WTC11 (cell line): Measurements from ENCODE around the gene RARB. TPM values are rescaled to one million over a fixed set of nuclear protein-coding genes. Genes with fewer than 3 reads are reported as not detected.

Experiments
- ATAC-seq: fragments of 200-7000 bp; cut with Tn5 transposase; 2 replicates; pipeline ENCODE4 v1.10.0; 2021; ENCODE audit warnings: mild to moderate bottlenecking, moderate library complexity
- CTCF ChIA-PET: fragments of 300-600 bp; sonication (Branson Sonifier 250); formaldehyde crosslinking; loops from one replicate; lab custom pipeline; 2021; ENCODE audit warnings: antibody characterized with exemption; lab: Charles Lee
- POLR2A ChIA-PET: fragments of 350-600 bp; sonication (Branson Sonifier 250); formaldehyde crosslinking; loops from one replicate; lab custom pipeline; 2021; ENCODE audit warnings: antibody characterized with exemption; lab: Charles Lee
- DNase-seq: peaks from one replicate; pipeline ENCODE4 v3.0.0; 2021; ENCODE audit warnings: low spot score
- H3K27ac Mint-ChIP-seq: 2 replicates; pipeline ENCODE4 v1.8.0; 2021; ENCODE audit warnings: mixed read lengths
- H3K27me3 Mint-ChIP-seq: 2 replicates; pipeline ENCODE4 v1.8.0; 2021; ENCODE audit warnings: low read depth, mild to moderate bottlenecking, moderate library complexity, mixed read lengths
- H3K36me3 Mint-ChIP-seq: 2 replicates; pipeline ENCODE4 v1.8.0; 2021; ENCODE audit warnings: mixed read lengths
- H3K4me1 Mint-ChIP-seq: 2 replicates; pipeline ENCODE4 v1.8.0; 2022; ENCODE audit warnings: mixed read lengths
- H3K4me3 Mint-ChIP-seq: 2 replicates; pipeline ENCODE4 v1.8.0; 2021; ENCODE audit warnings: mild to moderate bottlenecking, moderate library complexity, mixed read lengths
- H3K9me3 Mint-ChIP-seq: 2 replicates; pipeline ENCODE4 v1.8.0; 2021; ENCODE audit warnings: mixed read lengths
- ERG ChIP-seq: fragments of 250-450 bp; sonication (Bioruptor Pico); IDR thresholded peaks from 2 replicates; pipeline ENCODE4 v1.8.0; 2021; ENCODE audit warnings: mild to moderate bottlenecking
- FOXJ3 ChIP-seq: sonication (generic); formaldehyde crosslinking; IDR thresholded peaks from 2 replicates; pipeline ENCODE4 v1.9.0; 2021; ENCODE audit warnings: missing genetic modification reagents, mild to moderate bottlenecking, borderline replicate concordance
- FOXK1 ChIP-seq: sonication (generic); formaldehyde crosslinking; IDR thresholded peaks from 2 replicates; pipeline ENCODE4 v1.8.0; 2022; ENCODE audit warnings: mild to moderate bottlenecking, moderate library complexity, missing genetic modification reagents
- GABPB1 ChIP-seq: sonication (generic); formaldehyde crosslinking; IDR thresholded peaks from 2 replicates; pipeline ENCODE4 v1.8.1; 2023; ENCODE audit warnings: mild to moderate bottlenecking, missing genetic modification reagents
- IRF2 ChIP-seq: sonication (generic); formaldehyde crosslinking; IDR thresholded peaks from 2 replicates; pipeline ENCODE4 v1.8.0; 2022; ENCODE audit warnings: low read depth, missing genetic modification reagents, borderline replicate concordance
- NR3C1 ChIP-seq: sonication (generic); formaldehyde crosslinking; conservative IDR thresholded peaks from 2 replicates; pipeline ENCODE4 v1.8.1; 2023; ENCODE audit warnings: low read depth, mild to moderate bottlenecking, missing genetic modification reagents
- PRRX2 ChIP-seq: fragments of 250-450 bp; sonication (Bioruptor Pico); IDR thresholded peaks from 2 replicates; pipeline ENCODE4 v1.8.0; 2021; ENCODE audit warnings: mild to moderate bottlenecking
- SMAD3 ChIP-seq: sonication (generic); formaldehyde crosslinking; IDR thresholded peaks from 2 replicates; pipeline ENCODE4 v1.8.0; 2022; ENCODE audit warnings: missing genetic modification reagents, mild to moderate bottlenecking, borderline replicate concordance
- SOX15 ChIP-seq: fragments of 250-450 bp; sonication (Bioruptor Pico); IDR thresholded peaks from 2 replicates; pipeline ENCODE4 v1.9.0; 2021; ENCODE audit warnings: mild to moderate bottlenecking
- TEAD1 ChIP-seq: sonication (generic); formaldehyde crosslinking; IDR thresholded peaks from 2 replicates; pipeline ENCODE4 v1.8.0; 2022; ENCODE audit warnings: mild to moderate bottlenecking, missing genetic modification reagents
- ZBTB21 ChIP-seq: sonication (generic); formaldehyde crosslinking; IDR thresholded peaks from 2 replicates; pipeline ENCODE4 v1.8.1; 2023; ENCODE audit warnings: mild to moderate bottlenecking, missing genetic modification reagents, borderline replicate concordance
- ZNF423 ChIP-seq: fragments of 250-450 bp; sonication (Bioruptor Pico); IDR thresholded peaks from 2 replicates; pipeline ENCODE4 v2.1.2; 2022; ENCODE audit warnings: mild to moderate bottlenecking, moderate library complexity
- ZNF425 ChIP-seq: fragments of 250-450 bp; sonication (Bioruptor Pico); conservative IDR thresholded peaks from 2 replicates; pipeline ENCODE4 v1.9.0; 2021; ENCODE audit warnings: mild to moderate bottlenecking
- ZNF532 ChIP-seq: fragments of 250-450 bp; sonication (Bioruptor Pico); IDR thresholded peaks from 2 replicates; pipeline ENCODE4 v1.9.0; 2021; ENCODE audit warnings: mild to moderate bottlenecking, borderline replicate concordance
- total RNA-seq: library from RNA; stranded (reverse); gene quantifications from 3 replicates; pipeline ENCODE4 v1.2.3, GENCODE V29; 2021
- TF ChIP-seq, protein P1 (sequence below): fragments of 250-450 bp; sonication (Bioruptor Pico); IDR thresholded peaks from 2 replicates; pipeline ENCODE4 v2.1.2; 2022; ENCODE audit warnings: mild to moderate bottlenecking, moderate library complexity
- TF ChIP-seq, protein P2 (sequence below): sonication (generic); formaldehyde crosslinking; IDR thresholded peaks from 2 replicates; pipeline ENCODE4 v1.8.0; 2022; ENCODE audit warnings: missing genetic modification reagents
- TF ChIP-seq, protein P3 (sequence below): sonication (generic); formaldehyde crosslinking; IDR thresholded peaks from 2 replicates; pipeline ENCODE4 v1.8.1; 2022; ENCODE audit warnings: low read depth, missing genetic modification reagents, borderline replicate concordance
- TF ChIP-seq, protein P4 (sequence below): fragments of 250-450 bp; sonication (Bioruptor Pico); IDR thresholded peaks from 2 replicates; pipeline ENCODE4 v1.9.0; 2021; ENCODE audit warnings: mild to moderate bottlenecking

Gene RARB
- total RNA-seq, 1 experiment from 2014 or later = not detected

- TF ChIP-seq, protein P1, sequence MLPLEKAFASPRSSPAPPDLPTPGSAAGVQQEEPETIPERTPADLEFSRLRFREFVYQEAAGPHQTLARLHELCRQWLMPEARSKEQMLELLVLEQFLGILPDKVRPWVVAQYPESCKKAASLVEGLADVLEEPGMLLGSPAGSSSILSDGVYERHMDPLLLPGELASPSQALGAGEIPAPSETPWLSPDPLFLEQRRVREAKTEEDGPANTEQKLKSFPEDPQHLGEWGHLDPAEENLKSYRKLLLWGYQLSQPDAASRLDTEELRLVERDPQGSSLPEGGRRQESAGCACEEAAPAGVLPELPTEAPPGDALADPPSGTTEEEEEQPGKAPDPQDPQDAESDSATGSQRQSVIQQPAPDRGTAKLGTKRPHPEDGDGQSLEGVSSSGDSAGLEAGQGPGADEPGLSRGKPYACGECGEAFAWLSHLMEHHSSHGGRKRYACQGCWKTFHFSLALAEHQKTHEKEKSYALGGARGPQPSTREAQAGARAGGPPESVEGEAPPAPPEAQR = no peak
- TF ChIP-seq IRF2 (CRISPR knock-in tag) = no peak
- TF ChIP-seq, protein P2, sequence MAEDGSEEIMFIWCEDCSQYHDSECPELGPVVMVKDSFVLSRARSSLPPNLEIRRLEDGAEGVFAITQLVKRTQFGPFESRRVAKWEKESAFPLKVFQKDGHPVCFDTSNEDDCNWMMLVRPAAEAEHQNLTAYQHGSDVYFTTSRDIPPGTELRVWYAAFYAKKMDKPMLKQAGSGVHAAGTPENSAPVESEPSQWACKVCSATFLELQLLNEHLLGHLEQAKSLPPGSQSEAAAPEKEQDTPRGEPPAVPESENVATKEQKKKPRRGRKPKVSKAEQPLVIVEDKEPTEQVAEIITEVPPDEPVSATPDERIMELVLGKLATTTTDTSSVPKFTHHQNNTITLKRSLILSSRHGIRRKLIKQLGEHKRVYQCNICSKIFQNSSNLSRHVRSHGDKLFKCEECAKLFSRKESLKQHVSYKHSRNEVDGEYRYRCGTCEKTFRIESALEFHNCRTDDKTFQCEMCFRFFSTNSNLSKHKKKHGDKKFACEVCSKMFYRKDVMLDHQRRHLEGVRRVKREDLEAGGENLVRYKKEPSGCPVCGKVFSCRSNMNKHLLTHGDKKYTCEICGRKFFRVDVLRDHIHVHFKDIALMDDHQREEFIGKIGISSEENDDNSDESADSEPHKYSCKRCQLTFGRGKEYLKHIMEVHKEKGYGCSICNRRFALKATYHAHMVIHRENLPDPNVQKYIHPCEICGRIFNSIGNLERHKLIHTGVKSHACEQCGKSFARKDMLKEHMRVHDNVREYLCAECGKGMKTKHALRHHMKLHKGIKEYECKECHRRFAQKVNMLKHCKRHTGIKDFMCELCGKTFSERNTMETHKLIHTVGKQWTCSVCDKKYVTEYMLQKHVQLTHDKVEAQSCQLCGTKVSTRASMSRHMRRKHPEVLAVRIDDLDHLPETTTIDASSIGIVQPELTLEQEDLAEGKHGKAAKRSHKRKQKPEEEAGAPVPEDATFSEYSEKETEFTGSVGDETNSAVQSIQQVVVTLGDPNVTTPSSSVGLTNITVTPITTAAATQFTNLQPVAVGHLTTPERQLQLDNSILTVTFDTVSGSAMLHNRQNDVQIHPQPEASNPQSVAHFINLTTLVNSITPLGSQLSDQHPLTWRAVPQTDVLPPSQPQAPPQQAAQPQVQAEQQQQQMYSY = no peak
- no peak for TF ChIP-seq PRRX2
- TF ChIP-seq SMAD3 = no peak
- TF ChIP-seq FOXJ3 = no peak
These were observed 150.0 kb downstream of the RARB start (continued) for GRCh38 chr3:25578059-25578458.

DNA sequence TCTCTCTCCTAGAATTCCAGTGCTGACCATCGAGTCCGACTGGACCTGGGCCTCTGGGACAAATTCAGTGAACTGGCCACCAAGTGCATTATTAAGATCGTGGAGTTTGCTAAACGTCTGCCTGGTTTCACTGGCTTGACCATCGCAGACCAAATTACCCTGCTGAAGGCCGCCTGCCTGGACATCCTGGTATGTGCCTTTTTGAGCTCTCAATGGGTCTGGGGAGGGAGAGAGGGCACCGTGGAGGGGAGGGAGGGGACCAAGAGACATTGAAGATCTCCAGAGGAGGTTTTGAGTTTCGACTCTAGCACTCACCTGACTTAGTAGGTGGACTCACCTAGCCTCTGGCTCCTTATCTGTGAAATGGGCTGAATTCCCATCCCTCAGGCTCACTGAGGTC, 152.5 kb downstream of the RARB start:
- H3K27ac Mint-ChIP-seq = no peak overlapping the region
- no peak for ATAC-seq
- H3K9me3 Mint-ChIP-seq = peaks cover 17% of the 10 kb centered on the region
- no peak overlapping the region for H3K4me3 Mint-ChIP-seq
- no peak for DNase-seq
- CTCF ChIA-PET = interaction anchor here (3.0 kb wide), 1 partner anchor 13 kb away, joined by 10 read pairs; no protein-coding TSS in a partner anchor
- no peaks in the 10 kb centered on the region for H3K27me3 Mint-ChIP-seq
- no peaks in the 10 kb centered on the region for H3K4me1 Mint-ChIP-seq
- peaks cover 4% of the 10 kb centered on the region; the same call in 1 of the 2 replicates for H3K36me3 Mint-ChIP-seq
- POLR2A ChIA-PET = no interaction called here
- TF ChIP-seq ZNF423 (CRISPR knock-in tag) (no peak), ZBTB21 (CRISPR knock-in tag) (no peak), NR3C1 (CRISPR knock-in tag) (no peak), SOX15 (CRISPR knock-in tag) (no peak), ERG (no peak), ZNF425 (CRISPR knock-in tag) (no peak), GABPB1 (CRISPR knock-in tag) (no peak), ZNF532 (CRISPR knock-in tag) (no peak), TEAD1 (CRISPR knock-in tag) (no peak), FOXK1 (CRISPR knock-in tag) (no peak)
- TF ChIP-seq, protein P1 = no peak
- TF ChIP-seq, protein P3, sequence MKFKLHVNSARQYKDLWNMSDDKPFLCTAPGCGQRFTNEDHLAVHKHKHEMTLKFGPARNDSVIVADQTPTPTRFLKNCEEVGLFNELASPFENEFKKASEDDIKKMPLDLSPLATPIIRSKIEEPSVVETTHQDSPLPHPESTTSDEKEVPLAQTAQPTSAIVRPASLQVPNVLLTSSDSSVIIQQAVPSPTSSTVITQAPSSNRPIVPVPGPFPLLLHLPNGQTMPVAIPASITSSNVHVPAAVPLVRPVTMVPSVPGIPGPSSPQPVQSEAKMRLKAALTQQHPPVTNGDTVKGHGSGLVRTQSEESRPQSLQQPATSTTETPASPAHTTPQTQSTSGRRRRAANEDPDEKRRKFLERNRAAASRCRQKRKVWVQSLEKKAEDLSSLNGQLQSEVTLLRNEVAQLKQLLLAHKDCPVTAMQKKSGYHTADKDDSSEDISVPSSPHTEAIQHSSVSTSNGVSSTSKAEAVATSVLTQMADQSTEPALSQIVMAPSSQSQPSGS (CRISPR knock-in tag) = no peak
- TF ChIP-seq, protein P4, sequence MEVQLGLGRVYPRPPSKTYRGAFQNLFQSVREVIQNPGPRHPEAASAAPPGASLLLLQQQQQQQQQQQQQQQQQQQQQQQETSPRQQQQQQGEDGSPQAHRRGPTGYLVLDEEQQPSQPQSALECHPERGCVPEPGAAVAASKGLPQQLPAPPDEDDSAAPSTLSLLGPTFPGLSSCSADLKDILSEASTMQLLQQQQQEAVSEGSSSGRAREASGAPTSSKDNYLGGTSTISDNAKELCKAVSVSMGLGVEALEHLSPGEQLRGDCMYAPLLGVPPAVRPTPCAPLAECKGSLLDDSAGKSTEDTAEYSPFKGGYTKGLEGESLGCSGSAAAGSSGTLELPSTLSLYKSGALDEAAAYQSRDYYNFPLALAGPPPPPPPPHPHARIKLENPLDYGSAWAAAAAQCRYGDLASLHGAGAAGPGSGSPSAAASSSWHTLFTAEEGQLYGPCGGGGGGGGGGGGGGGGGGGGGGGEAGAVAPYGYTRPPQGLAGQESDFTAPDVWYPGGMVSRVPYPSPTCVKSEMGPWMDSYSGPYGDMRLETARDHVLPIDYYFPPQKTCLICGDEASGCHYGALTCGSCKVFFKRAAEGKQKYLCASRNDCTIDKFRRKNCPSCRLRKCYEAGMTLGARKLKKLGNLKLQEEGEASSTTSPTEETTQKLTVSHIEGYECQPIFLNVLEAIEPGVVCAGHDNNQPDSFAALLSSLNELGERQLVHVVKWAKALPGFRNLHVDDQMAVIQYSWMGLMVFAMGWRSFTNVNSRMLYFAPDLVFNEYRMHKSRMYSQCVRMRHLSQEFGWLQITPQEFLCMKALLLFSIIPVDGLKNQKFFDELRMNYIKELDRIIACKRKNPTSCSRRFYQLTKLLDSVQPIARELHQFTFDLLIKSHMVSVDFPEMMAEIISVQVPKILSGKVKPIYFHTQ = no peak
